Fibroblast of pulmonary artery (primary cell): Measurements from ENCODE around the gene HOXB1.

Experiments used
- DNase-seq: peaks from one replicate; pipeline ENCODE4 v3.0.0-alpha.2; 2010; ENCODE audit warnings: low read depth
- H3K4me3 ChIP-seq: replicated peaks from 2 replicates; pipeline ENCODE4 v1.5.1; 2011; ENCODE audit warnings: low read depth, mild to moderate bottlenecking, control low read depth, low read length, moderate library complexity
- CTCF ChIP-seq: IDR thresholded peaks from 2 replicates; pipeline ENCODE4 v1.5.1; 2011; ENCODE audit warnings: mild to moderate bottlenecking, control low read depth, low read length, inconsistent platforms; ENCODE audit errors: missing control alignments

Gene HOXB1

GRCh38 chr17:48529683-48530009 is 1.2 kb downstream of the HOXB1 start:
- no peak for DNase-seq
- no peak overlapping the region for H3K4me3 ChIP-seq
- no peak for TF ChIP-seq CTCF

DNA sequence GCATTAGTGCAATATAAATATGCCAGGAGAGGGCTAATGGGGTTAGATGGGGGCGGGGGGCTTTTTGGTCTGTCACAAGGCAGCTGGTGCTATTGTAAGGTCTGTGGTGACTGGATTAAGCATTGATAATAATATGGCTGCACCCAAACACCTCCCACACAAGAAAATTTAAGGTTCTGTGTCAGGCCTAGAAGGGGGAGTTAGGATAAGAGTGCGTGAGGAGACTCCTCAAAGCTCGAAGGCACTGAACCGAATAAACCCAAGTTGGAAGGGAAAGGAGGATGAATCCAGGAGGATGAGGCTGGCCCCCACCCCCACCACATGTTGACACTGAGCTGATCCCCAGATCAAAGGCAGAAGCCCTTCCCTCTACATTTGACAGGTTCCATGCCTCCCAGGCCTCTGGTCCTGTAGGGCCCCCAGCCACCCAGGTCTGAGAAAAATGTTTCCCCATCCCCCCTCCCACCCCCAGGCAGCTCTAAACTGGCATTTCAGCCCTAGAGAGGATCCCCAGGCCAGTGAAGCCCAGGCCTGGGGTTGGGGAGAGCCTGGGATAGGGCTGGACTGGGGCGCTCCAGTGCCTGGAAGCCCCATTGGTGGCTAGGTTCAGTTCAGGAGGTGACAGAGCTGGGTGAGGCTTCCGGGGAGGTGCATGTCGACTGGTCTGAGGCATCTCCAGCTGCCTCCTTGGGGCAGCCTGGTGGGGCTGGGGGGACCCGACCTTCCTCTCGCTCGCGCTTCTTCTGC is 1.7 kb downstream of the HOXB1 start:
- TF ChIP-seq CTCF: no peak
- H3K4me3 ChIP-seq: no peak overlapping the region
- no peak for DNase-seq

DNA sequence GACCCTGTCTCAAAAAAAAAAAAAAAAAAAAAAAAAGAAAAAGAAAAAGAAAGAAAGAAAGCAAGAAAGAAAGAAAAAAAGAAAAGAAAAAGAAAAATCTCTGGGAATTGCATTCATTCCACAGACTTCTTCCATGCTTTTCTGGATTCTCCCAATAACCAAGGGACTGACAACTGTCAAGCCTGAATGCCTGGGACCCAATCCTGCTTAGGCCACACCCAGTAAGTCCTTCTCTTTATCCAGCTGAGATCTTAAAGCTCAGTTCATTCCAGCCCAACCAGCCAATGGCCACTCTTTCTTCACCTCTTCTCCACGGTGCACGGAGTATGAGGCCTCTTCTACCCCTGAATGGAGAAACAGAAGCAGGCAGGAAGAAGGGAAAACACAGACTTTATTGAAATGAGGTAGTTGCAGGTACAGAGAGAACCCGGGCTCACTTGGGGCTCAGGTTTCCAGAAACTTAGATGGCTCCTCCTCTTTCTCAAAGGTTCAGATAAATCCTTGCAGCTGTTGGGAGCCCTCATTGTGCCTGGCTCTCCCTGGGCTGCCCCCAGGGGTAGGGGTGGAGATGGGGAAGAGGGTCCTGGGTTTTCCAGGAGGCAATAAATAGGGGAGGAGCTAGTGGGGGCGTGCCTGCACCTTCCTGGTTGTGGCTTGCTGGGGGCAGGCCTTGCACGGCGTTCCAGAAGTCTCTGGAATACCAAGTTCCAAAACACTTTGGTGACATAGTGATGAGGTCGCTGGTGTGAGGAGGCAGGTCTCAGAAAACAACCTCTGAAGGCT is 2.5 kb downstream of the HOXB1 start:
- no peak for TF ChIP-seq CTCF
- DNase-seq: no peak
- H3K4me3 ChIP-seq: no peak overlapping the region

DNA sequence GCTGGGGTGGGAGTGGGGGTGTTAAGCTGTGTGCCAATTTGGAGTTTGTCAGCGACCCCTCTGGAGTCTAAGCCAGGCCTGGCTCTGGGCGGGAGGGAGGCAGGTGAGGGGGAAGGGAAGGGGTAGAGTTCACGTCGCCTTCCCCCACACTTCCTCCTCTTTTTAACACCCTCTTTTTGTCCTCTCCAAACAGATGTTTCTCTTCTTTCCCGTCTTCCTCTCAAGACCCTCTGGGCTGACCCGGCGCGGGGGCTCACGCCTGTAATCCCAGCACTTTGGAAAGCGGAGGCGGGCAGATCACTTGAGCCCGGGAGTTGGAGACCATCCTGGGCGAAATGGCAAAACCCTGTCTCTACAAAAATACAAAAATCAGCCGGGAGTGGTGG is 3.3 kb downstream of the HOXB1 start:
- no peak for TF ChIP-seq CTCF
- H3K4me3 ChIP-seq: no peak overlapping the region
- DNase-seq: no peak

- no peak overlapping the region for H3K4me3 ChIP-seq
Observed at GRCh38 chr17:48526608-48527546, 3.9 kb downstream of the HOXB1 start.

GRCh38 chr17:48523010-48523409 is 7.8 kb downstream of the HOXB1 start:
- peak; percentile 13 for TF ChIP-seq CTCF
- DNase-seq: no peak
- no peak overlapping the region for H3K4me3 ChIP-seq

More at GRCh38 chr17:48526608-48527546, 3.9 kb downstream of the HOXB1 start:
- no peak for DNase-seq
- no peak for TF ChIP-seq CTCF
